VCaP (cell line): ENCODE measurements around the gene JAKMIP2.

Experiments used
- H3K27ac ChIP-seq: fragments of 450-650 bp; 2 replicates; pipeline ENCODE4 v1.5.1; 2017
- TF ChIP-seq, protein P1 (sequence below): fragments of 450-650 bp; conservative IDR thresholded peaks from 2 replicates; pipeline ENCODE4 v1.5.1; 2017; ENCODE audit warnings: mild to moderate bottlenecking, moderate library complexity

JAKMIP2 gene

DNA sequence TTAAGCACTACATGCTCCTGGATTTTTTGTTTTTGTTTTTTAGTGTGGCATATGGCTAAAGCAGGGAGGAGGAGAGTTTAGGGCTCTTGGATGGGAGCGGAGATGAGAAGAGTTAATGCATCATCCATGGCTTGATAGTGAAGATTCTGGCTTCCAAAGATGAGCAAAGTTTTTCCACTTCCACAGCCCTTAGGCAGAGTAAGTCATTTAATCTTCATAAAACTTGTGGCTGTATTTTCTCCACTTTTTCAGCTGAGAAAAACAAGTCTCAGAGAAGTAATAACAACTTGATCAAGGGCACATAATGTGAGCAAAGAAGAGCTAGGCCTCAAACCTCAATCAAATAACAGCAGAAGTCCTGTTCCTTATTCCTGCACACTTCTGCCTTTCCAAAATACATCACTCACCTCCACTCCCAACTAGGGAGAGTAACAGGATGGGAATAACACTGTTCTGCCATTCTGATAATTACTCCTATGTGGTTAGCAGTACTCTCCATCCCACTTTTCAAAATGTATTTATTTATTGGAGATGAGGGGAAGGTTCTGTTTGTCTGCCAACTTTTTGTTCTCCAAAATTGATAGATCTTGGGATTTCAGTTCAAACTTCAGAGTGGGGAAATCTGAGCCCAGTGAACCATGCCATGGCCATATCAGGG lies 218.9 kb downstream of the JAKMIP2 start:
- TF ChIP-seq, protein P1, sequence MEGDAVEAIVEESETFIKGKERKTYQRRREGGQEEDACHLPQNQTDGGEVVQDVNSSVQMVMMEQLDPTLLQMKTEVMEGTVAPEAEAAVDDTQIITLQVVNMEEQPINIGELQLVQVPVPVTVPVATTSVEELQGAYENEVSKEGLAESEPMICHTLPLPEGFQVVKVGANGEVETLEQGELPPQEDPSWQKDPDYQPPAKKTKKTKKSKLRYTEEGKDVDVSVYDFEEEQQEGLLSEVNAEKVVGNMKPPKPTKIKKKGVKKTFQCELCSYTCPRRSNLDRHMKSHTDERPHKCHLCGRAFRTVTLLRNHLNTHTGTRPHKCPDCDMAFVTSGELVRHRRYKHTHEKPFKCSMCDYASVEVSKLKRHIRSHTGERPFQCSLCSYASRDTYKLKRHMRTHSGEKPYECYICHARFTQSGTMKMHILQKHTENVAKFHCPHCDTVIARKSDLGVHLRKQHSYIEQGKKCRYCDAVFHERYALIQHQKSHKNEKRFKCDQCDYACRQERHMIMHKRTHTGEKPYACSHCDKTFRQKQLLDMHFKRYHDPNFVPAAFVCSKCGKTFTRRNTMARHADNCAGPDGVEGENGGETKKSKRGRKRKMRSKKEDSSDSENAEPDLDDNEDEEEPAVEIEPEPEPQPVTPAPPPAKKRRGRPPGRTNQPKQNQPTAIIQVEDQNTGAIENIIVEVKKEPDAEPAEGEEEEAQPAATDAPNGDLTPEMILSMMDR, result no peak
- no peak overlapping the region for H3K27ac ChIP-seq

DNA sequence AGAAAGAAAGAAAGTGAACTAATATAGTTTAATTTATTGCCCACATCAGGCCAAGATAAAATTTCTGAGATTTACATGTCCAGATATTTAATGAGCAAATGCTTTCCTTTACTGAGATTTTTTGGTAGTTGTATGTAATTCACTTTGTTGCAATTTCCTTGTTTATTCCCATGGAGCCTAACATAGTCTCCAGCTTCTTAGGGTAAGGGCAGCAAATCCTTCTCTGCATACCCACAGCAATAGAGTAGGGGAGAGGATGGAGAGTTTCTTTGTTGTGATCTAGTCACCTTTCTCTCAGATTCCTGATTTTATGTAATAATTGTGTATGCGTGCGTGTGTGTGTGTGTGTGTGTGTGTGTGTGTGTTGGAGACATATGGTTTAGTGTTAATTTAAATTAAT lies 221.1 kb downstream of the JAKMIP2 start:
- TF ChIP-seq, protein P1, result no peak
- H3K27ac ChIP-seq, result no peak overlapping the region

DNA sequence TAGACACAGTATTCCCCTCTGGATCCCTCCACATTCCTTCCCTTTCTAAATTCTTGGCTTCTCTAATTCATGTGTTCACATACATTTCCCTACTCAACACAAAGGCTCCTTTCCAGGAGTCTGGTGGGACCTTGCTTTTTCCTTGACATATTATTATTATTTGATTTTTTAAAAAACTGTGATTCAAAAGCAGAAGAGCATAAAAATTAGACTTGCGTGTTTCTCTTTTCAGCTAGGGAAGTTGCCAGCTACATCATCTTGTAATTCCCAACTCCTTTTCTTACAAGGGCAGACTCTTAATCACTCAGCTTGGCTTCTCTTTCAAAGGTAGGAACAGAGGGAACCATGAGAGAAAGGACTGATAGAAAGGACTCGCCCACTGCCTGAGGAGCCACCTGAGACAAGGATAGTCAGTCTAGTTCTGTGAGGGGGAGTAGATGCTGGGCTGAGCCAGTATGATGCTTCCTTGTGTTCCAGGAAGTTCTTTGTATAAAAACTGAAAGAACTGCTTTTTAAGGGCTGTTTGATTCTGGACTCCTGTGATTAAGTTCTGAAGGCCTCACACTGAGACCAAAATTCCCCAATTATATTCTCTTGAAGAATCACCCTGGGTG lies 221.7 kb downstream of the JAKMIP2 start:
- TF ChIP-seq, protein P1, result no peak
- H3K27ac ChIP-seq, result no peak overlapping the region

DNA sequence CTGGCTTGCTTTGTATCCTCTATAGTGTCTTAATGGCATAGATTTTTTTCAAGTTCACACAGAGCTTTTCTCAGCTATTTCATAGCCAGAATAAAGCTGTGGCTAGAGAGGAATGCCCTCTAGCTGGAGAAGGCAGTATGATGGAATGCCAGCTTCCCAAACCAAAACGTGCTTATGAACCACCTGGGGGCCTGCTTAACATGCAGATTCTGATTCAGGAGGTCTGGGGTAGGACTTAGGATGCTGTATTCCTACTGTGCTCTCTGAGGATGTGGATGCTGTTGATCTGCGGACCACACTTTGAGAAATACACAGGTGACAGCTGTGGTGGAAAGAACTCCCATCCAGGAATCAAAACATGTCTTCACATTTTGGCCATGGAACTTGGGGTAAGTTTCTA lies 222.8 kb downstream of the JAKMIP2 start:
- TF ChIP-seq, protein P1, result peak; percentile 28
- H3K27ac ChIP-seq, result no peak overlapping the region

DNA sequence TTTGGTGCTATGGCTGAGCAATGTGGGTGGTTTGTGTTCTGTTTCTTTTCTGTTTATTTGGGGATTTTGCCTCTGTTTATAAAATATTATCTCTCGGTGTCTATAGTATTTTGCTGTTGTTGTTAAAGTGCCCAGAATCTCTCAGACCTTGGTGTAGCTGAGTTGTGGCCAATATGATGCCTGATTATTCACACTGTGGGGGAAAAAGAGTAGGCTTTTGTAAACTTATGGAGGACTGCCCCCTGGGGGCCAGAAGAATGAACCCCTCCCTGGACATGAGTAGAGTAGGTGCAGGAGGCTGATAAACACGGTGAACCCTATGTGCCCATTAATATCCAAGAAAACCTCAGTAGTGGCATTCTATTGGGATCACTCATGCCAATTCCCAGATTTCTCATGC lies 223.7 kb downstream of the JAKMIP2 start:
- TF ChIP-seq, protein P1, result peak; percentile 52
- no peak overlapping the region for H3K27ac ChIP-seq

GRCh38 chr5:147557876-147558745 lies 224.4 kb downstream of the JAKMIP2 start:
- H3K27ac ChIP-seq, result no peak overlapping the region
- TF ChIP-seq, protein P1, result no peak

DNA sequence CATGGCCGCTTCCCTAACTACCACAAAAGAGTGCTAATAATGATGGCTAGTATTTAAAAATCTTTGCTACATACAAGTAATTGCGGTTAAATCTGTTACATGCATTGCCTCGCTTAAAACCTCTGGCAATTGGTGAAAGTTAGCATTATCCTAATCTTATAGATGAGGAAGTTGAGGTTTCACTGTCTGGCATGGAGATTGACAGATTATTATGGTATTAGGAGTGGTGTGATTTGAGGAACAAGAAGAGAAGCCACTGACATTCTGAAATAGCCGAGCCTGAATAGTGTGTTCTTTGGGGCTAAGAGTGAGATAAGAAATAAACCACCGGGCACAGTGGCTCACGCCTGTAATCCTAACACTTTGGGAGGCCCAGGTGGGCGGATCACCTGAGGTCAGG lies 227.4 kb downstream of the JAKMIP2 start:
- peak overlapping the region; percentile 70 for H3K27ac ChIP-seq
- TF ChIP-seq, protein P1, result no peak
